IMR-90 (cell line): ENCODE data around the gene MGAT5. TPM values are rescaled to one million over a fixed set of nuclear protein-coding genes. Genes with fewer than 3 reads are reported as not detected.

ENCODE experiments used
- ATAC-seq: fragments of 200-7000 bp; cut with Tn5 transposase; 2 replicates; pipeline ENCODE4 v1.9.1; 2020; ENCODE audit warnings: low read depth, mild to moderate bottlenecking, moderate library complexity
- BruUV-seq: library from RNA; stranded (reverse); fragments of 400-500 nt; replicated peaks from 2 replicates; lab custom pipeline; 2021; lab: Mats Ljungman, UMichigan
- CTCF ChIA-PET: fragments of 300-600 bp; formaldehyde crosslinking; extraction: SDS; loops from one replicate; lab custom pipeline; 2021; ENCODE audit warnings: antibody characterized with exemption; lab: Yijun Ruan, JAX
- POLR2A ChIA-PET: fragments of 300-600 bp; sonication (Branson Sonifier 250); formaldehyde crosslinking; loops from one replicate; lab custom pipeline; 2022; ENCODE audit warnings: antibody characterized with exemption; ENCODE audit not compliant: unreplicated experiment; lab: Charles Lee
- DNase-seq: peaks from one replicate; pipeline ENCODE4 v3.0.0; 2013
- H2AFZ ChIP-seq: replicated peaks from 2 replicates; pipeline ENCODE3; 2013; ENCODE audit warnings: low read length, mild to moderate bottlenecking; ENCODE audit not compliant: poor library complexity
- H2AK5ac ChIP-seq: 2 replicates; pipeline ENCODE4 v1.6.1; 2013; ENCODE audit warnings: low read depth, low read length, inconsistent platforms
- H2AK9ac ChIP-seq: replicated peaks from 2 replicates; pipeline ENCODE3; 2013; ENCODE audit warnings: mild to moderate bottlenecking, low read depth, low read length, moderate library complexity; ENCODE audit not compliant: poor library complexity
- H2BK120ac ChIP-seq: 2 replicates; pipeline ENCODE4 v1.6.1; 2013; ENCODE audit warnings: low read depth, low read length, inconsistent platforms
- H2BK15ac ChIP-seq: 3 replicates; pipeline ENCODE4 v1.6.1; 2013; ENCODE audit warnings: low read depth, low read length, inconsistent platforms
- H2BK20ac ChIP-seq: 2 replicates; pipeline ENCODE4 v1.6.1; 2013; ENCODE audit warnings: low read depth, mild to moderate bottlenecking, inconsistent platforms, low read length, moderate library complexity
- H2BK5ac ChIP-seq: 2 replicates; pipeline ENCODE4 v1.6.1; 2013; ENCODE audit warnings: mild to moderate bottlenecking, low read depth, low read length, inconsistent platforms; ENCODE audit not compliant: poor library complexity, severe bottlenecking
- H3K14ac ChIP-seq: replicated peaks from 2 replicates; pipeline ENCODE4 v1.6.1; 2013; ENCODE audit warnings: low read depth, low read length, inconsistent platforms
- H3K18ac ChIP-seq: 2 replicates; pipeline ENCODE4 v1.6.1; 2013; ENCODE audit warnings: low read depth, low read length, control low read depth
- H3K23ac ChIP-seq: 2 replicates; pipeline ENCODE4 v1.6.1; 2013; ENCODE audit warnings: low read depth, low read length, inconsistent platforms
- H3K27ac ChIP-seq: 2 replicates; pipeline ENCODE4 v1.5.1; 2013; ENCODE audit warnings: mild to moderate bottlenecking, control low read depth, low read length; ENCODE audit not compliant: insufficient read depth
- H3K27me3 ChIP-seq: 2 replicates; pipeline ENCODE4 v1.6.1; 2013; ENCODE audit warnings: low read length; ENCODE audit not compliant: control insufficient read depth, insufficient read depth
- H3K36me3 ChIP-seq: 2 replicates; pipeline ENCODE4 v1.6.1; 2013; ENCODE audit warnings: low read length, mixed read lengths; ENCODE audit not compliant: control insufficient read depth, insufficient read depth
- H3K4ac ChIP-seq: 2 replicates; pipeline ENCODE4 v1.6.1; 2013; ENCODE audit warnings: low read depth, low read length, inconsistent platforms
- H3K4me1 ChIP-seq: 2 replicates; pipeline ENCODE4 v1.6.1; 2013; ENCODE audit warnings: low read length, mixed read lengths; ENCODE audit not compliant: control insufficient read depth, insufficient read depth
- H3K4me2 ChIP-seq: 2 replicates; pipeline ENCODE4 v1.6.1; 2013; ENCODE audit warnings: low read depth, mild to moderate bottlenecking, control low read depth, low read length, moderate library complexity
- H3K4me3 ChIP-seq: 2 replicates; pipeline ENCODE4 v1.5.1; 2013; ENCODE audit warnings: low read depth, mild to moderate bottlenecking, control low read depth, low read length, moderate library complexity; ENCODE audit not compliant: insufficient read depth
- H3K56ac ChIP-seq: 2 replicates; pipeline ENCODE4 v1.6.1; 2013; ENCODE audit warnings: low read length, inconsistent platforms; ENCODE audit not compliant: insufficient read depth; ENCODE audit errors: extremely low read depth
- H3K79me1 ChIP-seq, 2 experiments: 2 replicates each; pipeline ENCODE4 v1.6.1; 2013; ENCODE audit warnings: low read length in 2 of 2, inconsistent platforms in 1 of 2, low read depth in 1 of 2
- H3K9ac ChIP-seq: 2 replicates; pipeline ENCODE4 v1.6.1; 2013; ENCODE audit warnings: low read depth, low read length, control low read depth
- H3K9me1 ChIP-seq: 2 replicates; pipeline ENCODE4 v1.6.1; 2013; ENCODE audit warnings: low read length, inconsistent platforms; ENCODE audit not compliant: insufficient read depth
- H3K9me3 ChIP-seq: 2 replicates; pipeline ENCODE4 v1.6.1; 2013; ENCODE audit warnings: low read length; ENCODE audit not compliant: control insufficient read depth, insufficient read depth
- H4K20me1 ChIP-seq: 2 replicates; pipeline ENCODE4 v1.6.1; 2013; ENCODE audit warnings: low read length, inconsistent platforms; ENCODE audit not compliant: insufficient read depth
- H4K5ac ChIP-seq: 2 replicates; pipeline ENCODE4 v1.6.1; 2013; ENCODE audit warnings: mild to moderate bottlenecking, low read depth, low read length, control low read depth
- H4K8ac ChIP-seq, 2 experiments: 2 replicates each; pipeline ENCODE4 v1.6.1; 2013; ENCODE audit warnings: low read depth in 2 of 2, low read length in 2 of 2, control low read depth in 1 of 2, inconsistent platforms in 1 of 2
- H4K91ac ChIP-seq: 2 replicates; pipeline ENCODE4 v1.6.1; 2013; ENCODE audit warnings: low read depth, low read length, inconsistent platforms; ENCODE audit not compliant: insufficient read depth
- FOS ChIP-seq: fragments of 150-350 bp; IDR thresholded peaks from 2 replicates; pipeline ENCODE4 v1.6.1; 2016; ENCODE audit warnings: low read depth, low read length
- MAFK ChIP-seq: IDR thresholded peaks from 2 replicates; pipeline ENCODE4 v1.6.1; 2012; ENCODE audit warnings: low read depth, low read length, improper control_type of control experiment
- MAZ ChIP-seq: IDR thresholded peaks from 2 replicates; pipeline ENCODE4 v1.6.1; 2012; ENCODE audit warnings: low read depth, mild to moderate bottlenecking, low read length, improper control_type of control experiment, moderate library complexity, borderline replicate concordance
- NFE2L2 ChIP-seq: fragments of 150-350 bp; IDR thresholded peaks from 2 replicates; pipeline ENCODE4 v1.6.1; 2016; ENCODE audit warnings: low read depth, mild to moderate bottlenecking, low read length
- RAD21 ChIP-seq: IDR thresholded peaks from 2 replicates; pipeline ENCODE4 v1.6.1; 2012; ENCODE audit warnings: low read length, improper control_type of control experiment
- WGBS, 2 experiments: methylation state at CpG; one replicate each; pipeline versions ENCODE4 v1.1.5 to v1.1.7; 2013; ENCODE audit warnings: missing lambda C conversion rate in 2 of 2; ENCODE audit not compliant: insufficient read length in 1 of 2; ENCODE audit errors: extremely low coverage in 2 of 2; 5-methylcytosine and 5-hydroxymethylcytosine counted together
- dilution Hi-C: fragments of 300-500 bp; cut with HindIII; formaldehyde crosslinking; loops from one replicate; pipeline ENCODE4 v1.14.3; 2018; ENCODE audit warnings: low sequenced_read_pairs; ENCODE audit not compliant: unreplicated experiment
- in situ Hi-C: fragments of 300-500 bp; cut with MboI; formaldehyde crosslinking; loops from 3 replicates; pipeline ENCODE4 v1.14.3; 2019; ENCODE audit warnings: low sequenced_read_pairs, inconsistent platforms, mixed read lengths
- intact Hi-C: fragments of 100-400 bp; cut with micrococcal nuclease; formaldehyde crosslinking; loops from 2 replicates; pipeline ENCODE4 v1.10.0; 2022
- polyA plus RNA-seq, 3 experiments: library from polyadenylated mRNA; depleted of rRNA; stranded (reverse); fragments of >200 nt; gene quantifications; 2 replicates each; pipeline ENCODE4 v1.2.3, GENCODE V29; 2012; ENCODE audit warnings: low replicate concordance in 1 of 3
- total RNA-seq: library from RNA; depleted of rRNA; stranded (reverse); fragments of >200 nt; gene quantifications from 2 replicates; pipeline ENCODE4 v1.2.3, GENCODE V29; 2012

Gene MGAT5
- total and polyA plus RNA-seq, 2 of the 4 experiments (the other 2 are of a cell fraction): 22.9 to 59.9 TPM

DNA sequence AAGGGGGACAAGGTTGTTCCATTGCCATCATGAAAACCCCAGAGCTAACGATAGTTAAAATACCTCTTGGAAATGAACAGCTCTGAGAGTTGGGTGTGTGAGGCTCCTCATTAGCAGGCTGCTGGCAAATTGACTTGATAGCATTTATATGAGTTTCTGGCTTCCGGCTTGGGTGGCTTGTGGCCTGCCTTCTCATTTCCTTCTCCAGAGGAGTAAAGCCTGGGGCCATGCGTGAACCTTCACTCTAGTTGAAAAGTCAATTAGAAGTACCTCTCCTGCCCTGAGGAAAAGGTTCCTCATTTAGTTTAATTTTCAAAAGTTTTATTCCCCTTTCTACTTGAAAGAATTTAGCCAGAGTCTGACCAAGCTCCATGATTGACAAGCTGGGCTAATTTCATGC is 67.1 kb downstream of the MGAT5 start:
- Histone ChIP-seq H2AK5ac (no peak overlapping the region), H2AFZ (no peak overlapping the region), H3K9me3 (no peaks in the 10 kb centered on the region), H3K4ac (no peak overlapping the region), H2BK5ac (no peak overlapping the region), H3K18ac (no peak overlapping the region), H2BK120ac (no peak overlapping the region), H3K4me1 (no peaks in the 10 kb centered on the region), H2BK15ac (no peak overlapping the region), H3K14ac (no peak overlapping the region), H4K5ac (no peak overlapping the region), H3K9me1 (peaks cover 16% of the 10 kb centered on the region; the same call in 1 of the 2 replicates), H4K91ac (no peak overlapping the region), H3K27ac (no peak overlapping the region), H2AK9ac (no peak overlapping the region), H4K20me1 (peaks cover 8% of the 10 kb centered on the region; the same call in 1 of the 2 replicates), H3K23ac (no peak overlapping the region), H3K36me3 (peaks cover 22% of the 10 kb centered on the region), H3K4me3 (no peak overlapping the region), H3K79me1 (peaks cover 16 to 36% of the 10 kb centered on the region in 2 experiments), H4K8ac (no peak overlapping the region), H3K27me3 (no peaks in the 10 kb centered on the region), H2BK20ac (no peak overlapping the region), H3K9ac (no peak overlapping the region), H3K4me2 (no peak overlapping the region), H3K56ac (no peak overlapping the region)
- WGBS, 2 experiments: 100% methylated on average over 1 of the region's 3 CpGs; no CpG with 5 or more reads in 1 of the 2 experiments
- ATAC-seq (no peak), DNase-seq (no peak)
- ChIA-PET POLR2A (no interaction called here), CTCF (no interaction called here)
- no peak for TF ChIP-seq RAD21
- no peak for TF ChIP-seq FOS
- no peak for TF ChIP-seq NFE2L2
- TF ChIP-seq MAZ: no peak
- no peak for TF ChIP-seq MAFK
- BruUV-seq: no TSS peak
- in situ Hi-C loops (no loop called here), dilution Hi-C loops (no loop called here), intact Hi-C loops (no loop called here)
